Endodermal cell (in vitro differentiated cells): ENCODE data around the gene KLF5. TPM values are rescaled to one million over a fixed set of nuclear protein-coding genes. Genes with fewer than 3 reads are reported as not detected.

Experiments used
- DNase-seq: peaks from one replicate; pipeline ENCODE4 v3.0.0-alpha.2; 2017
- H3K27ac ChIP-seq: 2 replicates; pipeline ENCODE4 v1.5.1; 2013; ENCODE audit warnings: mild to moderate bottlenecking, low read depth, low read length, moderate library complexity
- H3K27me3 ChIP-seq: 2 replicates; pipeline ENCODE4 v1.6.1; 2013; ENCODE audit warnings: mild to moderate bottlenecking, low read length, moderate library complexity; ENCODE audit not compliant: insufficient read depth, control insufficient read depth, poor library complexity, severe bottlenecking
- H3K36me3 ChIP-seq: 2 replicates; pipeline ENCODE4 v1.7.0; 2013; ENCODE audit warnings: mild to moderate bottlenecking, low read length, moderate library complexity; ENCODE audit not compliant: control insufficient read depth, insufficient read depth
- H3K4me1 ChIP-seq: one replicate; pipeline ENCODE4 v1.7.0; 2013; ENCODE audit warnings: low read length; ENCODE audit not compliant: control insufficient read depth, insufficient read depth
- H3K4me3 ChIP-seq: 2 replicates; pipeline ENCODE4 v1.5.1; 2013; ENCODE audit warnings: mild to moderate bottlenecking, low read length, moderate library complexity
- H3K9ac ChIP-seq: 2 replicates; pipeline ENCODE4 v1.6.1; 2013; ENCODE audit warnings: mild to moderate bottlenecking, low read length, moderate library complexity; ENCODE audit not compliant: poor library complexity, severe bottlenecking; ENCODE audit errors: extremely low read depth
- H3K9me3 ChIP-seq: 2 replicates; pipeline ENCODE4 v1.6.1; 2013; ENCODE audit warnings: mild to moderate bottlenecking, low read length, moderate library complexity; ENCODE audit not compliant: control insufficient read depth
- H3K27ac Mint-ChIP-seq: 2 replicates; pipeline ENCODE4 v1.8.0; 2020; ENCODE audit warnings: mixed read lengths
- H3K27me3 Mint-ChIP-seq: 2 replicates; pipeline ENCODE4 v1.8.0; 2021; ENCODE audit warnings: mild to moderate bottlenecking, mixed read lengths; ENCODE audit not compliant: insufficient read depth
- H3K36me3 Mint-ChIP-seq: 2 replicates; pipeline ENCODE4 v1.8.0; 2020; ENCODE audit warnings: low read depth, mixed read lengths
- H3K4me1 Mint-ChIP-seq: 2 replicates; pipeline ENCODE4 v1.8.0; 2020; ENCODE audit warnings: mixed read lengths
- H3K4me3 Mint-ChIP-seq: 2 replicates; pipeline ENCODE4 v1.8.0; 2020; ENCODE audit warnings: mild to moderate bottlenecking, moderate library complexity, mixed read lengths
- H3K9me3 Mint-ChIP-seq: 2 replicates; pipeline ENCODE4 v1.8.0; 2020; ENCODE audit warnings: mild to moderate bottlenecking, mixed read lengths
- CTCF ChIP-seq: fragments of 200-600 bp; sonication (generic); conservative IDR thresholded peaks from 2 replicates; pipeline ENCODE4 v1.5.0; 2021; ENCODE audit warnings: antibody characterized with exemption, mild to moderate bottlenecking
- WGBS, 2 experiments: methylation state at CpG; one replicate each; pipeline versions ENCODE4 v1.1.5 to v1.1.7; 2013; ENCODE audit warnings: missing lambda C conversion rate in 2 of 2, mixed read lengths in 1 of 2; ENCODE audit not compliant: insufficient coverage in 1 of 2, insufficient read length in 1 of 2; 5-methylcytosine and 5-hydroxymethylcytosine counted together
- total RNA-seq, 2 donors: library from RNA; stranded (reverse); fragmentation: NEBNext Ultra II Directional in 1 of 2; extraction: Animal tissue kit (Norgen Biotek cat#: 25700) in 1 of 2; gene quantifications; 2 replicates in 1 of 2; 3 replicates in 1 of 2; pipeline ENCODE4 v1.2.1, GENCODE V29; 2021

The KLF5 gene
- total RNA-seq, 2 donors from 2014 or later, result 39.6 to 41.1 TPM

- TF ChIP-seq CTCF, result no peak
- H3K4me3 ChIP-seq, result no peak overlapping the region
- WGBS, 2 experiments, result 97 to 100% methylated on average over 1 to 3 of the region's 3 CpGs
- H3K4me3 Mint-ChIP-seq, result no peak overlapping the region
- DNase-seq, result no peak
- no peak overlapping the region for H3K9ac ChIP-seq
- H3K4me1 Mint-ChIP-seq, result no peaks in the 10 kb centered on the region
- H3K27ac Mint-ChIP-seq, result no peak overlapping the region
- no peaks in the 10 kb centered on the region for H3K9me3 Mint-ChIP-seq
- no peaks in the 10 kb centered on the region for H3K36me3 Mint-ChIP-seq
- no peaks in the 10 kb centered on the region for H3K27me3 ChIP-seq
- H3K9me3 ChIP-seq, result no peaks in the 10 kb centered on the region
- H3K27ac ChIP-seq, result no peak overlapping the region
- no peaks in the 10 kb centered on the region for H3K27me3 Mint-ChIP-seq
- no peaks in the 10 kb centered on the region for H3K36me3 ChIP-seq
- no peaks in the 10 kb centered on the region for H3K4me1 ChIP-seq
These were observed 60.8 kb downstream of the KLF5 start for GRCh38 chr13:73119612-73120011.
